ENCODE data around the gene GRK4.

DNA sequence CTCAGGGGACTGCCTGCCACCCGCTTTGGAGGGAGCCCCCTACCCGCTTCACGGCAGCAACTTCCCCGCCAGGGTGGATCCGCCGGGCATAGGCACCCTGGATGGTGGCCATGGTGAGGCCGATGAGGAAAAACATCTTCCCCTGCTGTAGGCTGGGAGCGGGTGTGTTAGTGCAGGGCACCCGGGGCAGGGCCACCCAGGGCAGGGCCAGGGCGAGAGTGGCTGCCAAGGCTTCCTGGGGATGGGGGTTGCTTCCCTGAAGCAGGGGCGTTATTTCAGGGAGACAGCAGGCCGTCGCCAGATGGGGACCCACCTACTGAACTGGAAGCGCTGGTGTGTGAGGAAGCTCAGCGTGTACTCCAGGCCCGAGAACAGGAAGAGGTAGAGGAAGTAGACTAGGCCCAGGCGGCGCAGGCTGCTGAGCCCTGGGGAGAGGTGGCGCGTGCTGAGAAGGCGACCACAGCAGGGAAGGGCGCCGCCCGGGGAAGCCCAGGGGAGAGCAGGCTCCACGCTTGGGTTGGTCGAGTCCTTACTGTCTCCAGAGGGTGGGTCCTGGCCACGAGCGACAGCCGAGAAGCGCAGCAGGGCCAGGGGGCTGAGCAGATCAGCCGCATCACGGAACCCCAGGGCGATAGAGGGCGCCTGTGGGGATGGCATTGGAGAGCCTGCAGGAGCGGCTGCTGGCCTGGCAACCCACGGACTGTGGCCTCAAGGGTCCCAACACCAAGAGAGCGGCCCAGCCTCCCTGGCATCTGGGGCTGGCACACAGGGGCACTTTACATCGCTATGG is 31.7 kb upstream of the GRK4 start:
- TF ChIP-seq, protein P1, sequence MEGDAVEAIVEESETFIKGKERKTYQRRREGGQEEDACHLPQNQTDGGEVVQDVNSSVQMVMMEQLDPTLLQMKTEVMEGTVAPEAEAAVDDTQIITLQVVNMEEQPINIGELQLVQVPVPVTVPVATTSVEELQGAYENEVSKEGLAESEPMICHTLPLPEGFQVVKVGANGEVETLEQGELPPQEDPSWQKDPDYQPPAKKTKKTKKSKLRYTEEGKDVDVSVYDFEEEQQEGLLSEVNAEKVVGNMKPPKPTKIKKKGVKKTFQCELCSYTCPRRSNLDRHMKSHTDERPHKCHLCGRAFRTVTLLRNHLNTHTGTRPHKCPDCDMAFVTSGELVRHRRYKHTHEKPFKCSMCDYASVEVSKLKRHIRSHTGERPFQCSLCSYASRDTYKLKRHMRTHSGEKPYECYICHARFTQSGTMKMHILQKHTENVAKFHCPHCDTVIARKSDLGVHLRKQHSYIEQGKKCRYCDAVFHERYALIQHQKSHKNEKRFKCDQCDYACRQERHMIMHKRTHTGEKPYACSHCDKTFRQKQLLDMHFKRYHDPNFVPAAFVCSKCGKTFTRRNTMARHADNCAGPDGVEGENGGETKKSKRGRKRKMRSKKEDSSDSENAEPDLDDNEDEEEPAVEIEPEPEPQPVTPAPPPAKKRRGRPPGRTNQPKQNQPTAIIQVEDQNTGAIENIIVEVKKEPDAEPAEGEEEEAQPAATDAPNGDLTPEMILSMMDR (IDR thresholded peaks at IDR 0.05), result no peak
- TF ChIP-seq POLR2A (IDR thresholded peaks at IDR 0.05), result no peak
